Transverse colon (tissue), 4 donors: ENCODE measurements around the gene SSX2IP.

Source experiments
- EP300 ChIP-seq: sonication (generic); formaldehyde crosslinking; IDR thresholded peaks from one replicate; pipeline ENCODE4 v1.6.1; 2017; ENCODE audit warnings: antibody characterized with exemption, low read depth
- POLR2A ChIP-seq: fragments of 450-650 bp; IDR thresholded peaks from one replicate; pipeline ENCODE4 v1.6.1; 2016; ENCODE audit warnings: antibody characterized with exemption, mild to moderate bottlenecking, moderate library complexity
- POLR2AphosphoS5 ChIP-seq, 3 donors: sonication (generic); formaldehyde crosslinking; IDR thresholded peaks; one replicate each; pipeline ENCODE4 v1.6.1; 2016; ENCODE audit warnings: antibody characterized with exemption in 3 of 3
- TF ChIP-seq, protein P1 (sequence below), 5 experiments: fragments of 200-600 bp in 3 of 5; fragments of 450-650 bp in 2 of 5; sonication (generic) in 3 of 5; IDR thresholded peaks; 1 replicate in 2 of 5; 2 replicates in 3 of 5; pipeline ENCODE4 v1.5.1; 2016 to 2017; ENCODE audit warnings: antibody characterized with exemption in 5 of 5, inconsistent platforms in 3 of 5, mild to moderate bottlenecking in 2 of 5, moderate library complexity in 1 of 5

GRCh38 chr1:84721152-84721551 lies 30.9 kb upstream of the SSX2IP start:
- no peak for TF ChIP-seq EP300
- TF ChIP-seq, protein P1, sequence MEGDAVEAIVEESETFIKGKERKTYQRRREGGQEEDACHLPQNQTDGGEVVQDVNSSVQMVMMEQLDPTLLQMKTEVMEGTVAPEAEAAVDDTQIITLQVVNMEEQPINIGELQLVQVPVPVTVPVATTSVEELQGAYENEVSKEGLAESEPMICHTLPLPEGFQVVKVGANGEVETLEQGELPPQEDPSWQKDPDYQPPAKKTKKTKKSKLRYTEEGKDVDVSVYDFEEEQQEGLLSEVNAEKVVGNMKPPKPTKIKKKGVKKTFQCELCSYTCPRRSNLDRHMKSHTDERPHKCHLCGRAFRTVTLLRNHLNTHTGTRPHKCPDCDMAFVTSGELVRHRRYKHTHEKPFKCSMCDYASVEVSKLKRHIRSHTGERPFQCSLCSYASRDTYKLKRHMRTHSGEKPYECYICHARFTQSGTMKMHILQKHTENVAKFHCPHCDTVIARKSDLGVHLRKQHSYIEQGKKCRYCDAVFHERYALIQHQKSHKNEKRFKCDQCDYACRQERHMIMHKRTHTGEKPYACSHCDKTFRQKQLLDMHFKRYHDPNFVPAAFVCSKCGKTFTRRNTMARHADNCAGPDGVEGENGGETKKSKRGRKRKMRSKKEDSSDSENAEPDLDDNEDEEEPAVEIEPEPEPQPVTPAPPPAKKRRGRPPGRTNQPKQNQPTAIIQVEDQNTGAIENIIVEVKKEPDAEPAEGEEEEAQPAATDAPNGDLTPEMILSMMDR (IDR thresholded peaks at IDR 0.05), result no peak
- TF ChIP-seq POLR2A, result no peak
- no peak for TF ChIP-seq POLR2AphosphoS5 (IDR thresholded peaks at IDR 0.05)
